ENCODE measurements around the gene CLDN18. TPM values are rescaled to one million over a fixed set of nuclear protein-coding genes. Genes with fewer than 3 reads are reported as not detected.

CLDN18 gene
- total RNA-seq, 2 donors from 2014 or later: not detected

DNA sequence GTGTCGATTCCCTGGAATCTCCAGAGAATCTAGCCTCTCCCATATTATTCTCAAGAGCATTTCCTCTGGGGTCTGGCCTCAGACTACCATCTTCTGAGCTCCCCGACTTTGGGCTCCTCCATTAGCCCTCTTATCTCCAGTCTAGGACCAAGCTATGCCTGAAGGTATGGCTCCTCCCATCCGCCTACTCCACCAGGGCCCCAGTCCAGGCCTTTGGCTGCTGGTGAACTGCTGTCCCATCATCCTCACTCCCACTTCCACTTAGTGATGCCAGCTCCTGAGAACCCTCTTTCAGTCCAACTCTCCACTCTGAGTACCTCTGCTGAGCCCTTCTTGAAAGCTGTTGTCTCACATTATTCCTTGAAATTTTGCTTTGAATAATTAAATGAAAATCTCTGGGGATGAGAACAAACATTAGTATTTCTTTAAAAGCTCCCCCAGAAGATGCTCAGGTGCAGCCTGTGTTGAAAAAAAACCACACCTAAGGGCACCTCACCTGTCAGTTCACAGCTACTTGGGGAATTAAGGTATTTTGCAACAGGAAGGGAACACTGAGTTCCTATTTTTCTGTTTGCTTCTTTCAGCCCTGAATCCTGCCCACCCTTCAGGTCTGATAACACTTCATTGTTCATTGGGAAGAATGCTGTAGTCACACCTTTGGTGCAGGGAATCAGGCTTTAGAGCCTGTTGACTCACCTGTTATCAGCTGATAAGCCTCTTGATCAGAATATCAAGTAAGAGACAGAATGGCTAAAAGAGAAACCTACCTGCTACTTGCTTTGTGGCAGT is 9.5 kb downstream of the CLDN18 start:
- no peak for DNase-seq (ENCODE audit: low spot score)
- intact Hi-C loops (cut with DNase I): no loop called here

DNA sequence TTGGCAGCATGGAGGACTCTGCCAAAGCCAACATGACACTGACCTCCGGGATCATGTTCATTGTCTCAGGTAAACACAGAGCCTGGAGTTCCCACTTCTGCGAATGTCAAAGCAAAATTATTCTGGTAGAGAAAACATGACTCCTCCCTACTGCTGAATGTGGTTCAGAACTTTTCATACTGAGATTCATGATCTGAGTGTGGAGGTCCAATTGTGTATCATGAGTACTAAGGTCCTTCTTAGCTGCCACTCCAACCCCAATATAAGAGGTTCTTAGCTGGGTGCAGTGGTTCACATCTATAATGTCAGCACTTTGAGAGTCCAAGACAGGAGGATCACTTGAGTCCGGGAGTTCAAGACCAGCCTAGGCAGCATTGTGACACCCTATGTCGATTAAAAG is 13.8 kb downstream of the CLDN18 start:
- DNase-seq (ENCODE audit: low spot score): no peak
- intact Hi-C loops (cut with DNase I): no loop called here

DNA sequence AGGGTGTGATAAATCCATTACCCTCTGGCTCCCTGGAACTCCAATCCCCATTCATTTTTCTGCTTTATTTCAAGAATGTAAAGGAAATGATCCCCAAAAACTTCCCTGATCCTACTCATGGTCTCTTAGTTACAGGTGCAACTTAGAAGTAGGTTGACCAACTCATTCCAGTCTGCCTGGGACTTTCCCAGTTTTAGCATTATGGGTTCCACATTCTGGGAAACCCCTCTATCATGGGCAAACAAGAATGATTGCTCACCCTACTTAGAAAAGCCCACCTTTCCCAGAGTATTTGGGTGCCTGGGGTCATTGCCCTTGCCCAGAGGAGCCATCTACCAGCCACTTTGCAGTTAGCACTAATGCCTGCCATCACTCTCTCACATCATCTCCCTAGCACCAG is 15.6 kb downstream of the CLDN18 start:
- no peak for DNase-seq (ENCODE audit: low spot score)
- intact Hi-C loops (cut with DNase I): no loop called here

GRCh38 chr3:138027821-138028220 is 17.9 kb downstream of the CLDN18 start:
- no peak for DNase-seq (ENCODE audit: low spot score)
- intact Hi-C loops (cut with DNase I): no loop called here

- intact Hi-C loops (cut with DNase I): no loop called here
- DNase-seq (ENCODE audit: low spot score): no peak
These were observed 20.8 kb downstream of the CLDN18 start for GRCh38 chr3:138030734-138031280.

DNA sequence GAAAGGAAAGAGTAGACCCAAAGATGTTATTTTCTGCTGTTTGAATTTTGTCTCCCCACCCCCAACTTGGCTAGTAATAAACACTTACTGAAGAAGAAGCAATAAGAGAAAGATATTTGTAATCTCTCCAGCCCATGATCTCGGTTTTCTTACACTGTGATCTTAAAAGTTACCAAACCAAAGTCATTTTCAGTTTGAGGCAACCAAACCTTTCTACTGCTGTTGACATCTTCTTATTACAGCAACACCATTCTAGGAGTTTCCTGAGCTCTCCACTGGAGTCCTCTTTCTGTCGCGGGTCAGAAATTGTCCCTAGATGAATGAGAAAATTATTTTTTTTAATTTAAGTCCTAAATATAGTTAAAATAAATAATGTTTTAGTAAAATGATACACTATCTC is 21.6 kb downstream of the CLDN18 start:
- intact Hi-C loops (cut with DNase I): no loop called here
- no peak for DNase-seq (ENCODE audit: low spot score)

DNA sequence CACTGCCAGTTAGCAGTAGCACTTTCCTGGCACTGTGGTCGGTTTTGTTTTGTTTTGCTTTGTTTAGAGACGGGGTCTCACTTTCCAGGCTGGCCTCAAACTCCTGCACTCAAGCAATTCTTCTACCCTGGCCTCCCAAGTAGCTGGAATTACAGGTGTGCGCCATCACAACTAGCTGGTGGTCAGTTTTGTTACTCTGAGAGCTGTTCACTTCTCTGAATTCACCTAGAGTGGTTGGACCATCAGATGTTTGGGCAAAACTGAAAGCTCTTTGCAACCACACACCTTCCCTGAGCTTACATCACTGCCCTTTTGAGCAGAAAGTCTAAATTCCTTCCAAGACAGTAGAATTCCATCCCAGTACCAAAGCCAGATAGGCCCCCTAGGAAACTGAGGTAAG is 22.6 kb downstream of the CLDN18 start:
- intact Hi-C loops (cut with DNase I): no loop called here
- no peak for DNase-seq (ENCODE audit: low spot score)

- intact Hi-C loops (cut with DNase I): no loop called here
- no peak for DNase-seq (ENCODE audit: low spot score)
These were observed 23.3 kb downstream of the CLDN18 start for GRCh38 chr3:138033202-138033691.

GRCh38 chr3:138034918-138035317 is 25.0 kb downstream of the CLDN18 start:
- intact Hi-C loops (cut with DNase I): no loop called here
- no peak for DNase-seq (ENCODE audit: low spot score)

GRCh38 chr3:138036572-138036971 is 26.6 kb downstream of the CLDN18 start:
- intact Hi-C loops (cut with DNase I): no loop called here
- DNase-seq (ENCODE audit: low spot score): no peak

GRCh38 chr3:138038725-138039462 is 28.9 kb downstream of the CLDN18 start:
- intact Hi-C loops (cut with DNase I): no loop called here

GRCh38 chr3:138042043-138042442 is 32.1 kb downstream of the CLDN18 start:
- intact Hi-C loops (cut with DNase I): no loop called here

More at GRCh38 chr3:138038725-138039462, 28.9 kb downstream of the CLDN18 start:
- DNase-seq (ENCODE audit: low spot score): no peak

DNA sequence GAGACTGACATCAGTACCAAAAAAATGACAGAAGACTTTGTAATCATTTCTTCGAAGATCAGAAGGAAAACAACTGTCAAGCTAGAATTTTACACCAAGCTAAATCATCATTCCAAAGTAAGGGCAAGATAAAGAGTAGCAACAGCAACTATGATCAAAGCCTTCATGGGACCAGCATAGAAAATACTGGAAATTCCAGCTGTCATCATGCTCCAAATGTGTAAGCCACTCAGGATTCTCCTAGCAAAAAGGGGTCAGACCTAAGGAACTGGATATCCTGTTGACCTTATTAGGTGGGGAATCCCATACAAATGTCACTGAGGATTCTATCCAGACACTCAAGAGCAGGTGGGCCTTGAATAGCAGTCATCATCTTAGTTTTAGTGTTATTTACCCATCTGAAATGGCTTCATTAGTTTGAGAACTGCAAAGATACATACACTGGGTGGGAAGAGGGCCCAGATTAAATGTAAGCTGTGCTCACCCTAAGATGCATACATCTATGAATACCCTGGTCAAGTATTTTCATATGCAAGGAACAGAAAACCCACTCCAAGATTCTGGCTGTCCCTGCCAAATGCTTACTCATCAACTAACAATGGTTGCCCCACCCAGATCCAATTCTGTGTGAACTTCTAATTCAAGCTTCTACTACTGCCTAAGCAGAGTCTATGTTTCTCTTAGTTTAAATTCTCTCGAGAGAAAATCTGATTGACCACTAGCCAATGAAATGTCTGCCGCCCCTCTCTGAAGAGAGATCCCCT is 33.5 kb downstream of the CLDN18 start:
- intact Hi-C loops (cut with DNase I): no loop called here
- no peak for DNase-seq (ENCODE audit: low spot score)

More at GRCh38 chr3:138042043-138042442, 32.1 kb downstream of the CLDN18 start:
- DNase-seq (ENCODE audit: low spot score): no peak

- intact Hi-C loops (cut with DNase I): no loop called here
- no peak for DNase-seq (ENCODE audit: low spot score)
These were observed 36.1 kb downstream of the CLDN18 start for GRCh38 chr3:138046085-138046484.

DNA sequence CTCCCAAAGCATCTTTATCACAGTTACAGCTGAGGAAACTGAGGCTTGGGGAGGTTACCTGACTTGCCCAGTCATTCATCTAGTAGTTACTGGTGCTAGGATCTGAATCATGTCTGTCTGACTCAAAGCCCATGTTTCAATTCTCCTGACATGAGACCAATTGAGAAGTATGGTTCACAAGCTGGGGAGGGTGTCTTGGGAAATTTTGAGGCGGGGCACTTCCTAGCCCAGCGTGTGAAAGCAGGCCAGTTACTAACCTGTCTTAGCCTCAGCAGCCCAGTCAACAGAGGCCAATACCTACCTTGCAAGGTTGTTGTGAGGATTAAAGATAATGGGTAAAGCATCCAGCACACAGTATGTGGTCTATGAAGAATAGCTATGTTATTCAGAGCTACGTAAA is 37.0 kb downstream of the CLDN18 start:
- no peak for DNase-seq (ENCODE audit: low spot score)
- intact Hi-C loops (cut with DNase I): no loop called here

- no peak for DNase-seq (ENCODE audit: low spot score)
- intact Hi-C loops (cut with DNase I): no loop called here
These were observed 37.7 kb downstream of the CLDN18 start for GRCh38 chr3:138047596-138048158.

- intact Hi-C loops (cut with DNase I): no loop called here
- no peak for DNase-seq (ENCODE audit: low spot score)
These were observed 39.4 kb downstream of the CLDN18 start for GRCh38 chr3:138049157-138049919.

DNA sequence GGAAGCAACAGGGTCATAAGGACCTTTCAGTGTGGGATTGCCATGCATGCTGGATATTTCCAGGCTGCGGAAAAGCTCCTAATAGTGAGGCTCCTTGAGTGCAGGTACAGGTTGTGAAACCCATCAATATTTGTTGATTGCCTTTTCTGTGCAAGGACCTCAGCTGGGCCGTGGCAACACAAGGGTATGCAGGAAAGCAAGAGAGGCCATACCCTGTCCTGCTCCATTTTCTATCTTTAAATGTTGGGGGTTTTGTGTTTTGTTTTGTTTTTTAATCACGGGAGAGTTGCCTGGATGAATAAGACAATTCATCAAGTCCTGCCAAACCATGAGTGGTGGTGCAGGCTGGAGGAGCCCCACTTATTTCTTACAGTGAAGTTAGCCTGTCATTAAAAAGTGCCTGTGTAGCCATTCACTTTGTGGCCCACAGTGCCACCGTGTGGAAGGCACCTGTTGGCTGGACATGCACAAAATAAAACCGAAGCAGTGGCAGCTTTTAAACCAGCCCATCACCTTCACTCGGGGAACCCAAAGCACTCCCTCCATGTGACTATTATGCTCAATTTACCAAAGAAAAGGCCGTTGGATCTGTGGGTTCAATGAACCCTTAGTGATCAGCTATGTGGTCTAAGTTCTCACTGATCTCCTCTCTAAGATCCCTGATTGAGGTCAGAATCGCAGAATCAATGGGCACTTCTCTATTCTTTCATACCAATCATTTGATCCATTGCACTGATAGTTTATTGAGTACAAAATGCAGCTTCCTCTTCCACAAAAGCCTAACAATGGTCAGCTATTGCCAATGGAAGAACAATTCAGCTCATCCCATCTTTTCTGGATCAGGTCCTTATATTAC is 42.2 kb downstream of the CLDN18 start:
- intact Hi-C loops (cut with DNase I): no loop called here

More for the DNA sequence above, 42.2 kb downstream of the CLDN18 start:
- no peak for DNase-seq (ENCODE audit: low spot score)

Measured in posterior vena cava (tissue), 2 donors.